GM12891 (cell line): ENCODE results near the gene OAF.

Source experiments
- POLR2A ChIP-seq: IDR thresholded peaks from 2 replicates; pipeline ENCODE4 v1.6.1; 2011; ENCODE audit warnings: low read depth, low read length, control low read depth
- POLR2AphosphoS5 ChIP-seq: IDR thresholded peaks from 2 replicates; pipeline ENCODE4 v1.6.1; 2011; ENCODE audit warnings: low read depth, low read length, control low read depth
- SPI1 ChIP-seq: IDR thresholded peaks from 2 replicates; pipeline ENCODE4 v1.6.1; 2011; ENCODE audit warnings: low read depth, low read length, control low read depth
- TAF1 ChIP-seq: IDR thresholded peaks from 2 replicates; pipeline ENCODE4 v1.6.1; 2011; ENCODE audit warnings: low read depth, low read length, control low read depth

DNA sequence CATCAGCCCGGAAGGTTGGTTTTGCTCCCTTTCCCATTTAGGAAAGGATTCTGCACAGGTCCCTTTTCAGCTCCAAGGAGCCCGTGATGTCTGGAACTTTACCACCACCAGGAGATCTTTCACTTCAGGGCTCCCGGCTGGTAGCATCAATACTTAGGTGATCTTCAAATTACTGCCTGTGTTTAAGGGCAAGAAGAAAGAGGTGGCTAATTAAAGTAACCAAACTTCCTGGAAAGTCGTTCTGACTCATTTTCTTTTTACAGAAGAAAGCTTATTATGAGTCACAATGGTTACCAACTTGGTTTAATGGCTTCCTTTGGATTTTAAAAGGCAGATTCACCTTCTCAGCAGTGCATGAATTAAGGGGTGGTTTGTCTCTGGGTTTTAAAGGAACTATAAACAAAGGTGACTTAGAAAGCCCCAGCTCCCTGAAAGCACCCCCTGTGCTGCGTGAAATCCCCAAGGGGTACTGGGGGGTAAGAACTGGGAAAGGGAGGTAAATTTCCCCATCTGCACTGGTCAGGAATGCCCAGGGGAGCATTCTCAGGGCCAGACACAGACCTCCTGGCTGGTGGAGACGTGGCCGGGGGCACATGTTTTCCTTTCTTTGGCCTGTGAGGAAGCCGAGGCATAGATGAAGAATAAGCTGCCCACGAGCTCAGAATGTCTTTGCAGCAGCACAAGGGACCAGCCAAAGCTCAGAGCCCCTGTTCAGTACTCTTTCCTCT lies 37.9 kb downstream of the OAF start:
- TF ChIP-seq POLR2A = no peak
- TF ChIP-seq SPI1 = no peak
- TF ChIP-seq TAF1 = no peak
- TF ChIP-seq POLR2AphosphoS5 = no peak
